ENCODE data around the gene EN2.

EN2 gene

DNA sequence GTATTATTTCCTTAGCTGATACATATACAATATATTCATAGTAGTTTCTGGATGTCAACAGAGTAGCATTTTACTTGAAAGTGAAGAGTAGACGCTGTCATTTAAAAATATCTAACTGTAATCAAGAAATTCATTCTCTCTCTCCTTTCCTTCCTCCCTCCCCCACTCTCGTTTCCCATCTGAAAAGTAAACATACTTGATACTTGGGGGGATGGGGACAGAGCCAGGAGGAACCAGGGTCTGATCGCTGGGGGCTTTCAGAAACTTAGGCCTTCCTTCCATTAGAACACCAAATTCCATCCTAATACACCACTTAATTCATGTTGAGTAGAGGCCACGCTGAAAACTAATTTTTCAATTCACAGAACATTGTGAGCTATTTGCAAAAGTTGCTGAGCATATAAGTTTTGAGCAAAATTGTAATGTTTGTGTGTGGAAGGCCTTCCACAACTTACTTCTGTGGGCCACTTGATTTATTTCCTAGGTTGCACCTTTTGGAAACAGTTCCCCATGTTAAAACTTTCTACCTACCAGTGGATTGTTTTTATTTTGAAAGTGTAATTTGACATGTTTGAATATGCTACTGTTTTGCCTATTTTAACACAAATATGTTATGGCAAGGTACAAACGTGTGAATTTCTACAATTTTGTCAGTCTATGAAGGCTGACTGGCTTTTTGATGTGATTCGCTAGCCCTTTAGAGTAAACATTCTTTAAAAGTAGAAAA, 53.2 kb downstream of the EN2 start:
- DNase-seq: no peak

DNA sequence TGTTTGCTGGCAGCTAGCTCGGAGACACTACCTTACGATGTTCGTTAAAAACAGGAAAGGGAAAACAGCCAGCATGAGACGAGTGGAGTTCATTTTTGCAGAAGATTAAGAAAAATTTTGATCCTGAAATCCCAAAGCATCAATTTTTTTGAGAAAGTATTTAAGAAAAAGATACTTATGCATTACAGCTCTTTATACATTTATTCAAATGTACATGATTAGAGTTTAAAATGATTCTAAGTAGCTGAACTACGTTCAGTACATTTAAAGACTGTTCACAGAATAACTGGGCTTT, 53.7 kb downstream of the EN2 start:
- no peak for DNase-seq

DNA sequence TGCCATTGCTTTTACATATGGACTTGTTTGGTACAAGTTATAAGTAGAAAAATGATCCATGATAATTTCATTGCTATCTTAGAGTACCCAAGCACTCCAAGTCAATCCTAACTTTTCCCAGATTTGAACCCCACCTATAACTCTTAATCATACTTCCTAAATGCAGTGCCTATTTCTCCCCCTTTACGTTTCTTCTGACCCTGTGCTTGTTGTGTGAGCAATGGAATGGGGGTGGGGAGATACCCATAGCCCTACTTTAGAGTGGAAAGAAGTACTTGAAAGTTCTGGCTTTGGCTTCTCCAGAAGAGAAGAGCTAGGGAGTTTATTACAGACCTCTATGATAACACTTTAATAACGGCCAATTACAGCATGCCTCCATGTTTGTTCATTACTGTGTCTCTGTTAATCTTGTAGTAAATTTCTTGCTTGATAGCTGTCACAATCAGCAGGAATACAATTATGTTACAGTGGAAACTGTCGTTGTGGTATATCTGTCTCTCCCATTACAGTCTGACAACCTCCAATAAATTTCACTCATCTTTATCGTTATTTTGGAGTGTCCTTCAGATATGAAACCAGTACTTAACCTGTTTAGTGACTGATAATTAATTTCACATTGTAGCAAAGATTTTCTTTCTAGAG, 54.4 kb downstream of the EN2 start:
- DNase-seq: no peak

DNA sequence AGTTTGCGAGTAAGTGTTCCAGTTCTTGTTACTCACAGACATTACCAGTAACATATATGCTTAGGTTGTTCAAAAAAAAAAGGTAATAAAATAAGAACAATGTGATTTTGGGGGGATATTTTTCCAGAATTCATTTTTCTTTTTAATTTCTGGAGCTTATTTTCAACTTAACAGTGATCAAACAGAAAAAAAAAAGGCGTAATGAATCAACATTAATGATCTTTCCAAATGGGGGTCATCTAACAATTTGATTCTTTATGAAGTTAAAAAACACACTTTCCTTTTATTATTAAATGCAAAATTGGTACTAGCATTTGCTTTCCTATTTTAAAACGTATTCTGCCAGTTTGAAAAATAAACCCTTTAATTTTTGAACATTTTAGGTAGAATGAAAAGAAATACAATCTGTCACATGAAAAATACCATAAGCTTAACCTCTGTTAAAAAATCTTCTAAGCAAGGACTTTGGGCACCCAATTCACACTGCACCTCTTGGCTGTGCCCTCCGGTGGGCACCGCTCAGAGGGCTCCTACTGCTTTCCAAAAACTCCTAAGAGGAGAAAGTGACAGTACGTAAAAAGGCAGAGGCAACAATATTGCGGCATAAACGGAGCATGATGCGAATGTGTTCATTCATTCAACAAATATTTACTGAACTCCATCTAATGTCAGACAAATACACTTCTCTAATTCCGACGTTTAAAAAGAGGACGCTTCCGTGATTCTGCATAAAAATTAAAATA, 55.8 kb downstream of the EN2 start:
- no peak for DNase-seq

DNA sequence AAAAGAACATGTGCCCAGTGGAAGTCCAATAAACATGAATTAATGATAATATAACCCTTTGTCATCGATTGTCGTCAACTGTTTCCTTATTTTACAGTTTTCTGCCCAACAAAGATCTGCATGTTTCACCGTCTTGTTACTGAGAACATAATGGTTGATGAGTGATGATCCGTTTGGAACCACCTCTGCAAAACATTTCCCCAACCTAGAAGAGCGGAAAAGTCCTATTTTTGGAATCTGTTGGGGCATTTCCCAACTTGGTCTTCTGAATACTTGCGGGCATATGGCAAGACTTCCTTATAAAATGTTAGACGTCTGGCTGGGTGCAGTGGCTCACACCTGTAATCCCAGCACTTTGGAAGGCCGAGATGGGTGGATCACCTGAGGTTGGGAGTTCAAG, 56.4 kb downstream of the EN2 start:
- DNase-seq: no peak
